DND-41 (cell line): ENCODE data around the gene RUNX3.

Experiments used
- ATAC-seq: fragments of 200-7000 bp; cut with Tn5 transposase; 3 replicates; pipeline ENCODE4 v1.9.1; 2021; ENCODE audit warnings: low read depth; ENCODE audit not compliant: insufficient read depth
- DNase-seq: peaks from one replicate; pipeline ENCODE4 v3.0.0-alpha.2; 2020
- H2AFZ ChIP-seq: 2 replicates; pipeline ENCODE4 v1.6.0; 2012; ENCODE audit warnings: low read depth, low read length
- H3K27ac ChIP-seq: 2 replicates; pipeline ENCODE4 v1.5.1; 2012; ENCODE audit warnings: low read length, inconsistent platforms
- H3K27me3 ChIP-seq: fragments of 200-600 bp; sonication (generic); 2 replicates; pipeline ENCODE4 v1.6.0; 2012; ENCODE audit warnings: low read length, mild to moderate bottlenecking, inconsistent platforms; ENCODE audit not compliant: insufficient read depth, poor library complexity
- H3K36me3 ChIP-seq: 2 replicates; pipeline ENCODE4 v1.5.1; 2012; ENCODE audit warnings: low read length, inconsistent platforms; ENCODE audit not compliant: insufficient read depth
- H3K4me1 ChIP-seq: 2 replicates; pipeline ENCODE4 v1.5.1; 2012; ENCODE audit warnings: mild to moderate bottlenecking, low read length; ENCODE audit not compliant: insufficient read depth
- H3K4me2 ChIP-seq: 2 replicates; pipeline ENCODE4 v1.6.0; 2012; ENCODE audit warnings: mild to moderate bottlenecking, moderate library complexity, low read length, inconsistent platforms; ENCODE audit not compliant: insufficient read depth
- H3K4me3 ChIP-seq, 2 experiments: fragments of 200-600 bp in 1 of 2; shearing (Covaris generic) in 1 of 2; 2 replicates each; pipeline ENCODE4 v1.5.1; 2012 to 2016; ENCODE audit warnings: inconsistent platforms in 2 of 2, low read length in 2 of 2, mild to moderate bottlenecking in 2 of 2, low read depth in 1 of 2, moderate library complexity in 1 of 2
- H3K79me2 ChIP-seq: 2 replicates; pipeline ENCODE4 v1.6.0; 2012; ENCODE audit warnings: low read length, inconsistent platforms; ENCODE audit not compliant: insufficient read depth
- H3K9ac ChIP-seq: 2 replicates; pipeline ENCODE4 v1.6.0; 2012; ENCODE audit warnings: low read depth, mild to moderate bottlenecking, inconsistent platforms, low read length, moderate library complexity
- H3K9me3 ChIP-seq: 2 replicates; pipeline ENCODE4 v1.5.1; 2012; ENCODE audit warnings: low read length, moderate library complexity, mild to moderate bottlenecking, inconsistent platforms; ENCODE audit not compliant: insufficient read depth, severe bottlenecking
- H4K20me1 ChIP-seq: 2 replicates; pipeline ENCODE4 v1.6.0; 2012; ENCODE audit warnings: low read length; ENCODE audit not compliant: insufficient read depth
- CTCF ChIP-seq: IDR thresholded peaks from 2 replicates; pipeline ENCODE4 v1.5.1; 2012; ENCODE audit warnings: borderline replicate concordance, low read length, moderate library complexity, mild to moderate bottlenecking; ENCODE audit not compliant: poor library complexity, severe bottlenecking; ENCODE audit errors: extremely low read depth
- EZH2 ChIP-seq: IDR thresholded peaks from 3 replicates; pipeline ENCODE4 v1.6.1; 2012; ENCODE audit warnings: borderline replicate concordance, low read depth, mild to moderate bottlenecking, moderate library complexity, low read length, inconsistent platforms; ENCODE audit not compliant: severe bottlenecking

RUNX3 gene

GRCh38 chr1:24964811-24965570 is 34.9 kb upstream of the RUNX3 start:
- peak overlapping the region; percentile 86 for H3K27ac ChIP-seq
- ATAC-seq = peak; percentile 99
- peaks cover 24% of the 10 kb centered on the region for H3K4me1 ChIP-seq
- TF ChIP-seq CTCF (no peak), EZH2 (no peak)
- H3K9me3 ChIP-seq = no peaks in the 10 kb centered on the region
- H3K4me2 ChIP-seq = peak overlapping the region; percentile 58
- H2AFZ ChIP-seq = peak overlapping the region; percentile 35; the same call in 1 of the 2 replicates
- no peaks in the 10 kb centered on the region for H3K36me3 ChIP-seq
- DNase-seq = peak; percentile 97
- H3K9ac ChIP-seq = peak overlapping the region; percentile 51
- H3K27me3 ChIP-seq = no peaks in the 10 kb centered on the region
- H4K20me1 ChIP-seq = no peaks in the 10 kb centered on the region
- peak overlapping the region in 1 of 2 experiments; percentile 39; a peak in 2 of 4 replicates for H3K4me3 ChIP-seq
- H3K79me2 ChIP-seq = no peaks in the 10 kb centered on the region

- Histone ChIP-seq H3K9ac (peak overlapping the region; percentile 27; the same call in 1 of the 2 replicates), H4K20me1 (0 out of 2 replicates have a peak, but pooled peaks cover 2% of the 10 kb centered on the region), H3K4me1 (peaks cover 24% of the 10 kb centered on the region), H3K4me2 (peak overlapping the region; percentile 58), H3K27ac (0 out of 2 replicates have a peak overlapping the region, but pooled peaks have one; percentile 7), H3K36me3 (no peaks in the 10 kb centered on the region), H3K9me3 (no peaks in the 10 kb centered on the region), H2AFZ (no peak overlapping the region), H3K27me3 (no peaks in the 10 kb centered on the region), H3K4me3 (no peak overlapping the region), H3K79me2 (no peaks in the 10 kb centered on the region)
- TF ChIP-seq CTCF (no peak), EZH2 (no peak)
- ATAC-seq (no peak), DNase-seq (no peak)
Measured at GRCh38 chr1:24963943-24964693, 34.0 kb upstream of the RUNX3 start.

GRCh38 chr1:24963099-24963872 is 33.2 kb upstream of the RUNX3 start:
- DNase-seq (peak; percentile 29), ATAC-seq (no peak)
- H3K9ac ChIP-seq = no peak overlapping the region
- H3K27me3 ChIP-seq = no peaks in the 10 kb centered on the region
- H3K27ac ChIP-seq = no peak overlapping the region
- H3K79me2 ChIP-seq = no peaks in the 10 kb centered on the region
- H3K9me3 ChIP-seq = no peaks in the 10 kb centered on the region
- peaks cover 24% of the 10 kb centered on the region for H3K4me1 ChIP-seq
- H4K20me1 ChIP-seq = 0 out of 2 replicates have a peak, but pooled peaks cover 3% of the 10 kb centered on the region
- no peaks in the 10 kb centered on the region for H3K36me3 ChIP-seq
- no peak overlapping the region for H2AFZ ChIP-seq
- TF ChIP-seq EZH2 (no peak), CTCF (peak; percentile 33)
- H3K4me2 ChIP-seq = no peak overlapping the region
- H3K4me3 ChIP-seq = no peak overlapping the region
